Coronary artery (tissue), 2 donors: Measurements from ENCODE around the gene DGKG.

Experiments used
- DNase-seq: peaks from one replicate; pipeline ENCODE4 v3.0.0-alpha.2; 2017; ENCODE audit warnings: low spot score
- H3K27ac ChIP-seq, 2 donors: fragments of 200-600 bp; sonication (generic); one replicate each; pipeline ENCODE4 v1.5.1; 2016 to 2019
- H3K4me3 ChIP-seq: fragments of 200-600 bp; sonication (generic); 2 replicates; pipeline ENCODE4 v1.5.1; 2016; ENCODE audit warnings: mild to moderate bottlenecking, moderate library complexity
- CTCF ChIP-seq: fragments of 200-600 bp; sonication (generic); IDR thresholded peaks from one replicate; pipeline ENCODE4 v1.5.1; 2019; ENCODE audit warnings: antibody characterized with exemption

The DGKG gene

GRCh38 chr3:186339180-186339918 lies 22.7 kb downstream of the DGKG start:
- no peak for DNase-seq
- TF ChIP-seq CTCF, result no peak
- no peak overlapping the region for H3K4me3 ChIP-seq
- H3K27ac ChIP-seq, result no peak overlapping the region

- Histone ChIP-seq H3K27ac (no peak overlapping the region), H3K4me3 (no peak overlapping the region)
- no peak for DNase-seq
- no peak for TF ChIP-seq CTCF
Observed at GRCh38 chr3:186333256-186333655, 28.8 kb downstream of the DGKG start.

- no peak overlapping the region for H3K4me3 ChIP-seq
- TF ChIP-seq CTCF, result no peak
- no peak overlapping the region for H3K27ac ChIP-seq
- no peak for DNase-seq
Observed at GRCh38 chr3:186330772-186331460, 31.1 kb downstream of the DGKG start.

GRCh38 chr3:186329589-186329988 lies 32.4 kb downstream of the DGKG start:
- Histone ChIP-seq H3K27ac (no peak overlapping the region), H3K4me3 (no peak overlapping the region)
- no peak for TF ChIP-seq CTCF
- DNase-seq, result no peak

GRCh38 chr3:186327912-186328487 lies 34.0 kb downstream of the DGKG start:
- TF ChIP-seq CTCF, result no peak
- no peak for DNase-seq
- H3K4me3 ChIP-seq, result no peak overlapping the region
- no peak overlapping the region for H3K27ac ChIP-seq

GRCh38 chr3:186322761-186323160 lies 39.3 kb downstream of the DGKG start:
- TF ChIP-seq CTCF, result no peak
- no peak overlapping the region for H3K27ac ChIP-seq

More at GRCh38 chr3:186322761-186323160, 39.3 kb downstream of the DGKG start:
- H3K4me3 ChIP-seq, result no peak overlapping the region
- no peak for DNase-seq
